ENCODE results near the gene VOPP1. TPM values are rescaled to one million over a fixed set of nuclear protein-coding genes. Genes with fewer than 3 reads are reported as not detected.

Gene VOPP1
- total RNA-seq, 1 experiment from 2014 or later: 60.2 TPM

DNA sequence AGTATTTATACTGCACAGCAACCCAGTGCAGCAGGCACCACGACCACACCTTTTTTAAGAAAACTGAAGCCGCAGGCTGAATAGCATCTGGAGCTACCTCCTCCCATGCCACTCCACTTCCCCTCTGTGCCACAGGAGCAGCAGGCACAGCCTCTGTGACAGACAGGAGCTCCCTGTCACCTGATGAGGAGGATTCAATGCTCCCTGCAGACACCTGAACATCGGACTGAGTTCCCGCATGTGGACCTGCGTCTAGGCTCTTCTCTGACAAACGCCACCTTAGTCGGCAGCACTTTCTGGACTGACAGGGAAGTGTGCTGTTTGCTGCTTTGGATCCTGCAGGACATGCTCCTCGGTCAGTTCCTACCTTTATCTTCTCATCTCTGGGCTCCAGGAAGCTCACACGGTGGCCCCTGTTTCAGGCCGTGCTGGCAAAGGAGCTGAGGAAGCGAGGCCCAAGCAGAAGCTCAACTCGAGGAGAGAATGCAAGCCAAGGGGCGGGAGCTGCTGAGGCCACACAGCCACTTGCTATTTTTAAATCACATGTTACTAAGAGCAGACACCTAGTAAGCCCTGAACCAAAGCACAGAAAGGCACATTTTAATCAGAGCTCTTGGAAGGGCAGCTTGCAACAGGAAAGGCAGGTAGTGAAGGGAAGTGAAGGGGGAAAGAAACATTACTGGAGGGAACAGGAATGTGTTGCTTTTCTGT is 56.6 kb downstream of the VOPP1 start:
- TF ChIP-seq EZH2phosphoT487 (IDR thresholded peaks at IDR 0.05; ENCODE audit: borderline replicate concordance, low read length): no peak
- TF ChIP-seq EZH2 (IDR thresholded peaks at IDR 0.05; ENCODE audit: low read length, unreplicated experiment): no peak
- TF ChIP-seq CTCF (conservative IDR thresholded peaks at IDR 0.05; ENCODE audit: low read depth, low read length): no peak
- intact Hi-C loops (cut with micrococcal nuclease): no loop called here
- H3K9ac ChIP-seq (ENCODE audit: low read length): no peak overlapping the region
- H3F3A ChIP-seq (ENCODE audit: low read length, unreplicated experiment): no peaks in the 10 kb centered on the region
- H3K4me2 ChIP-seq (ENCODE audit: low read length): no peak overlapping the region
- CTCF ChIA-PET: no interaction called here
- BruUV-seq (replicated peaks): no TSS peak
- H3K4me1 ChIP-seq (ENCODE audit: insufficient read depth, low read length): no peaks in the 10 kb centered on the region
- ATAC-seq (no peak), DNase-seq (no peak)
- no peaks in the 10 kb centered on the region for H4K20me1 ChIP-seq (ENCODE audit: low read length)
- H3K27ac ChIP-seq (ENCODE audit: low read length): no peak overlapping the region
- H3K27me3 ChIP-seq (ENCODE audit: low read length): no peaks in the 10 kb centered on the region
- no peaks in the 10 kb centered on the region for H3K9me3 ChIP-seq (ENCODE audit: low read length)
- H3K79me2 ChIP-seq (ENCODE audit: low read length): no peaks in the 10 kb centered on the region
- no peak overlapping the region for H2AFZ ChIP-seq (ENCODE audit: low read length)
- H3K9me2 ChIP-seq (replicated peaks; ENCODE audit: low read length): no peaks in the 10 kb centered on the region
- POLR2A ChIA-PET (ENCODE audit: unreplicated experiment): no interaction called here
- peaks cover 5% of the 10 kb centered on the region; the same call in 1 of the 2 replicates for H3K36me3 ChIP-seq (ENCODE audit: low read depth, low read length)
- no peak overlapping the region for H3K4me3 ChIP-seq (ENCODE audit: low read length)

DNA sequence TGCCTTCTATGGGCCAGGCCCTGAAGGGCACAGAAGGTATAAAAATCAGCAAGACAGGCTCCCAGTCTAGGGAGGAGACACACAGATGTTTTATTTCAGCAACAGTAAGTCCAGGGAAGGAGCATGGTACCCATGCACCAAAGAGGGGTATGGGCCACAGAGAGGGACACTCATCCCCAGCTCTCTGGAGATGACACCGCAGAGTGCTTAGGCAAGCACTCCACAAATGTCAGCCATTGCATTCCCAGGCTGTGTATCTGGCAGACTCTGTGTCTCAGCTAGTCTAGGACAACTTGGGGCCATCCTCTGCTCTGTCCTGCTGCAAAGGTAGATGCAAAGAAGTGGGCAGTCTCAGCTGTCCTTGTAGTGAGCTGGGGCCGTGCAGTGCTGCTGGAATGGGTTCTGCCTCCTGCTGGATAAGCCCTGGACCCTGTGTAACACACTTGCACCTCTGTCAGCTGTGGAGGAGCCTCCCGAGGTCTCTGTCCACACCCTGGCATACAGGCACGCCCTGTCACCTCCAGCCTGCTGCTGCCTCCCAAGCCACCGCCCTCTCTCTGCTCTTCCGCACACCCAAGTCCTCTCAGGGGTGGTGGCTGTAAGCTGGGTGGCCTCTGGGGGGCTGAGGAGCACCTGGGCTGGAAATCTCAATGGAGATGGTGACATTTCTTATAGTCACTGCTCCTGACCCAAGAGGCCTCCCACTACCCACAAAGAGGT is 57.6 kb downstream of the VOPP1 start:
- Histone ChIP-seq H3K4me2 (ENCODE audit: low read length) (no peak overlapping the region), H3K27me3 (ENCODE audit: low read length) (no peaks in the 10 kb centered on the region), H3K4me3 (ENCODE audit: low read length) (no peak overlapping the region), H3K79me2 (ENCODE audit: low read length) (no peaks in the 10 kb centered on the region), H3K9me2 (replicated peaks; ENCODE audit: low read length) (no peaks in the 10 kb centered on the region), H3K27ac (ENCODE audit: low read length) (no peak overlapping the region), H3K4me1 (ENCODE audit: insufficient read depth, low read length) (no peaks in the 10 kb centered on the region), H4K20me1 (ENCODE audit: low read length) (no peaks in the 10 kb centered on the region), H3F3A (ENCODE audit: low read length, unreplicated experiment) (no peaks in the 10 kb centered on the region), H2AFZ (ENCODE audit: low read length) (no peak overlapping the region), H3K36me3 (ENCODE audit: low read depth, low read length) (peaks cover 5% of the 10 kb centered on the region; the same call in 1 of the 2 replicates), H3K9me3 (ENCODE audit: low read length) (no peaks in the 10 kb centered on the region), H3K9ac (ENCODE audit: low read length) (no peak overlapping the region)
- BruUV-seq (replicated peaks): no TSS peak
- intact Hi-C loops (cut with micrococcal nuclease): no loop called here
- DNase-seq: no peak
- POLR2A ChIA-PET (ENCODE audit: unreplicated experiment): no interaction called here
- CTCF ChIA-PET: no interaction called here
- no peak for ATAC-seq
- TF ChIP-seq EZH2phosphoT487 (IDR thresholded peaks at IDR 0.05; ENCODE audit: borderline replicate concordance, low read length) (no peak), CTCF (conservative IDR thresholded peaks at IDR 0.05; ENCODE audit: low read depth, low read length) (no peak), EZH2 (IDR thresholded peaks at IDR 0.05; ENCODE audit: low read length, unreplicated experiment) (no peak)

- DNase-seq (no peak), ATAC-seq (no peak)
- no TSS peak for BruUV-seq (replicated peaks)
- H3K9me3 ChIP-seq (ENCODE audit: low read length): no peaks in the 10 kb centered on the region
- intact Hi-C loops (cut with micrococcal nuclease): no loop called here
- peaks cover 5% of the 10 kb centered on the region; the same call in 1 of the 2 replicates for H3K36me3 ChIP-seq (ENCODE audit: low read depth, low read length)
- no peaks in the 10 kb centered on the region for H3F3A ChIP-seq (ENCODE audit: low read length, unreplicated experiment)
- no peaks in the 10 kb centered on the region for H4K20me1 ChIP-seq (ENCODE audit: low read length)
- CTCF ChIA-PET: no interaction called here
- H3K27ac ChIP-seq (ENCODE audit: low read length): no peak overlapping the region
- no peak overlapping the region for H3K4me2 ChIP-seq (ENCODE audit: low read length)
- H3K4me3 ChIP-seq (ENCODE audit: low read length): no peak overlapping the region
- no peaks in the 10 kb centered on the region for H3K9me2 ChIP-seq (replicated peaks; ENCODE audit: low read length)
- H3K27me3 ChIP-seq (ENCODE audit: low read length): no peaks in the 10 kb centered on the region
- no peak overlapping the region for H3K9ac ChIP-seq (ENCODE audit: low read length)
- no peaks in the 10 kb centered on the region for H3K4me1 ChIP-seq (ENCODE audit: insufficient read depth, low read length)
- POLR2A ChIA-PET (ENCODE audit: unreplicated experiment): no interaction called here
- no peak overlapping the region for H2AFZ ChIP-seq (ENCODE audit: low read length)
- no peaks in the 10 kb centered on the region for H3K79me2 ChIP-seq (ENCODE audit: low read length)
- TF ChIP-seq EZH2phosphoT487 (IDR thresholded peaks at IDR 0.05; ENCODE audit: borderline replicate concordance, low read length): no peak
- TF ChIP-seq EZH2 (IDR thresholded peaks at IDR 0.05; ENCODE audit: low read length, unreplicated experiment): no peak
- TF ChIP-seq CTCF (conservative IDR thresholded peaks at IDR 0.05; ENCODE audit: low read depth, low read length): no peak
These were observed 58.4 kb downstream of the VOPP1 start for GRCh38 chr7:55513868-55514267.
